ENCODE results near the gene SRSF3.

DNA sequence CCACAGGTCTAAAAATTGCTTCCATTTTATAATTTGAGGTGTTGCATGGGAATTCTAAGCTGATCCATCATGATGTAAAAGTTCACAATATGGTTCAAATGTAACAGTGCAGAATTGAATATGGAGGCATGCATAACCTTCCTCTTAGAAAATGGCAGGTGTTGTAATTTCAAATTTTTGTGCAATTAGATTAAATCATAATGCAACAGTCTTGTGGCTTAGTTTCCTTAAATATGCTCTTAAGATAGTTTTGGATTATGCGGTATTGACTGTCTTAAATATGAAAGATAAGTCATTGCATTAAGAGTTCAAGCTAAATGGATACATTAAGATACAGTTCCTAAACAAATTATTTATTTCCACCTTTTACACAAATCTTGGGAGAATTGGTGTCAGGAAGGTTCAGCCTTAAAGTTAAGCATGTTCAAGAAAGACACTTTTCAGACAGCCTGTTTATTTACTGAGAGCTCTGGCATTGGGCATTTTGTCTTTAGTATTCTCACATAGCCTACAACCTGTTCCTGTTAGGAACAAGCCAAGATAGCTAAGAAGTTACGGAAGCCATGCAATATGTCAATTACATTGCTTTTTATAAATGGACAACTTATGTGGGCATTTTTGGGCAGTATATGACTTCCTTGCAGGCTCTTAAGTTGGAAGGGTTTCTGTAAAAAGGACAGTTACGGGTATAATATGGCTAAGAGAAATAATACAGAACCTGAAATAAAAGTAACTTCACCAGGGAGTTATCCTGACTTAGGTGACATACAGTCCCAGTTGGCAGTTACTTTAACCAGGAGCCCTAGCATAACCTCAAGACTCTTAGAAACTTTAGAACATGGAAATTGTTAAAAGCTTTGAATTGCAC, 9.3 kb downstream of the SRSF3 start:
- TF ChIP-seq, protein P1, sequence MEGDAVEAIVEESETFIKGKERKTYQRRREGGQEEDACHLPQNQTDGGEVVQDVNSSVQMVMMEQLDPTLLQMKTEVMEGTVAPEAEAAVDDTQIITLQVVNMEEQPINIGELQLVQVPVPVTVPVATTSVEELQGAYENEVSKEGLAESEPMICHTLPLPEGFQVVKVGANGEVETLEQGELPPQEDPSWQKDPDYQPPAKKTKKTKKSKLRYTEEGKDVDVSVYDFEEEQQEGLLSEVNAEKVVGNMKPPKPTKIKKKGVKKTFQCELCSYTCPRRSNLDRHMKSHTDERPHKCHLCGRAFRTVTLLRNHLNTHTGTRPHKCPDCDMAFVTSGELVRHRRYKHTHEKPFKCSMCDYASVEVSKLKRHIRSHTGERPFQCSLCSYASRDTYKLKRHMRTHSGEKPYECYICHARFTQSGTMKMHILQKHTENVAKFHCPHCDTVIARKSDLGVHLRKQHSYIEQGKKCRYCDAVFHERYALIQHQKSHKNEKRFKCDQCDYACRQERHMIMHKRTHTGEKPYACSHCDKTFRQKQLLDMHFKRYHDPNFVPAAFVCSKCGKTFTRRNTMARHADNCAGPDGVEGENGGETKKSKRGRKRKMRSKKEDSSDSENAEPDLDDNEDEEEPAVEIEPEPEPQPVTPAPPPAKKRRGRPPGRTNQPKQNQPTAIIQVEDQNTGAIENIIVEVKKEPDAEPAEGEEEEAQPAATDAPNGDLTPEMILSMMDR (conservative IDR thresholded peaks at IDR 0.05 in 1 of 2, IDR thresholded peaks at IDR 0.05 in 1 of 2; ENCODE audit: extremely low read depth in 1 of 2, insufficient read depth in 1 of 2, low read depth in 1 of 2, low read length in 2 of 2), result no peak
- no peak for TF ChIP-seq EZH2 (IDR thresholded peaks at IDR 0.05; ENCODE audit: borderline replicate concordance, low read length)

Data from mammary epithelial cell (primary cell).